Measurements from ENCODE around the gene PDHX.

The PDHX gene

DNA sequence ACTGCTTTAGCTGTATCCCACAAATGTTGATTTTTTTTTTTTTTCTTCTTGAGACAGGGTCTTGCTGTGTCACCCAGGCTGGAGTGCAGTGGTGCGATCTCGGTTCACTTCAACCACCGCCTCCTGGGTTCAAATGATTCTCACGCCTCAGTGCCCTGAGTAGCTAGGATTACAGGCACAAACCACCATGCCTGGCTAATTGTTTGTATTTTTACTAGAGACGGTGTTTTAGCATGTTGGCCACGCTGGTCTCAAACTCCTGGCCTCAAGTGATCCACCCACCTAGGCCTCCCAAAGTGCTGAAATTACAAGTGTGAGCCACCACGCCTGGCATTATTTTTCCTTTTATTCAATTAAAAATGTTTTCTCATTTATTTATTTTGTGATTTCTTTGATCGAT, 55.9 kb downstream of the PDHX start (continued):
- TF ChIP-seq, protein P1, sequence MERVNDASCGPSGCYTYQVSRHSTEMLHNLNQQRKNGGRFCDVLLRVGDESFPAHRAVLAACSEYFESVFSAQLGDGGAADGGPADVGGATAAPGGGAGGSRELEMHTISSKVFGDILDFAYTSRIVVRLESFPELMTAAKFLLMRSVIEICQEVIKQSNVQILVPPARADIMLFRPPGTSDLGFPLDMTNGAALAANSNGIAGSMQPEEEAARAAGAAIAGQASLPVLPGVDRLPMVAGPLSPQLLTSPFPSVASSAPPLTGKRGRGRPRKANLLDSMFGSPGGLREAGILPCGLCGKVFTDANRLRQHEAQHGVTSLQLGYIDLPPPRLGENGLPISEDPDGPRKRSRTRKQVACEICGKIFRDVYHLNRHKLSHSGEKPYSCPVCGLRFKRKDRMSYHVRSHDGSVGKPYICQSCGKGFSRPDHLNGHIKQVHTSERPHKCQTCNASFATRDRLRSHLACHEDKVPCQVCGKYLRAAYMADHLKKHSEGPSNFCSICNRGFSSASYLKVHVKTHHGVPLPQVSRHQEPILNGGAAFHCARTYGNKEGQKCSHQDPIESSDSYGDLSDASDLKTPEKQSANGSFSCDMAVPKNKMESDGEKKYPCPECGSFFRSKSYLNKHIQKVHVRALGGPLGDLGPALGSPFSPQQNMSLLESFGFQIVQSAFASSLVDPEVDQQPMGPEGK (CRISPR knock-in tag; IDR thresholded peaks at IDR 0.05; ENCODE audit: borderline replicate concordance): no peak
- no peak for TF ChIP-seq ISL1 (CRISPR knock-in tag; IDR thresholded peaks at IDR 0.05)
- TF ChIP-seq ZC3H10 (CRISPR knock-in tag; IDR thresholded peaks at IDR 0.05): no peak
- TF ChIP-seq, protein P2, sequence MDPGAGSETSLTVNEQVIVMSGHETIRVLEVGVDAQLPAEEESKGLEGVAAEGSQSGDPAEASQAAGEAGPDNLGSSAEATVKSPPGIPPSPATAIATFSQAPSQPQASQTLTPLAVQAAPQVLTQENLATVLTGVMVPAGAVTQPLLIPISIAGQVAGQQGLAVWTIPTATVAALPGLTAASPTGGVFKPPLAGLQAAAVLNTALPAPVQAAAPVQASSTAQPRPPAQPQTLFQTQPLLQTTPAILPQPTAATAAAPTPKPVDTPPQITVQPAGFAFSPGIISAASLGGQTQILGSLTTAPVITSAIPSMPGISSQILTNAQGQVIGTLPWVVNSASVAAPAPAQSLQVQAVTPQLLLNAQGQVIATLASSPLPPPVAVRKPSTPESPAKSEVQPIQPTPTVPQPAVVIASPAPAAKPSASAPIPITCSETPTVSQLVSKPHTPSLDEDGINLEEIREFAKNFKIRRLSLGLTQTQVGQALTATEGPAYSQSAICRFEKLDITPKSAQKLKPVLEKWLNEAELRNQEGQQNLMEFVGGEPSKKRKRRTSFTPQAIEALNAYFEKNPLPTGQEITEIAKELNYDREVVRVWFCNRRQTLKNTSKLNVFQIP (CRISPR knock-in tag; IDR thresholded peaks at IDR 0.05; ENCODE audit: borderline replicate concordance, low read depth): no peak
- no peak for TF ChIP-seq ZFP30 (CRISPR knock-in tag; IDR thresholded peaks at IDR 0.05)
- TF ChIP-seq BACH2 (CRISPR knock-in tag; IDR thresholded peaks at IDR 0.05; ENCODE audit: borderline replicate concordance): no peak
- TF ChIP-seq, protein P3, sequence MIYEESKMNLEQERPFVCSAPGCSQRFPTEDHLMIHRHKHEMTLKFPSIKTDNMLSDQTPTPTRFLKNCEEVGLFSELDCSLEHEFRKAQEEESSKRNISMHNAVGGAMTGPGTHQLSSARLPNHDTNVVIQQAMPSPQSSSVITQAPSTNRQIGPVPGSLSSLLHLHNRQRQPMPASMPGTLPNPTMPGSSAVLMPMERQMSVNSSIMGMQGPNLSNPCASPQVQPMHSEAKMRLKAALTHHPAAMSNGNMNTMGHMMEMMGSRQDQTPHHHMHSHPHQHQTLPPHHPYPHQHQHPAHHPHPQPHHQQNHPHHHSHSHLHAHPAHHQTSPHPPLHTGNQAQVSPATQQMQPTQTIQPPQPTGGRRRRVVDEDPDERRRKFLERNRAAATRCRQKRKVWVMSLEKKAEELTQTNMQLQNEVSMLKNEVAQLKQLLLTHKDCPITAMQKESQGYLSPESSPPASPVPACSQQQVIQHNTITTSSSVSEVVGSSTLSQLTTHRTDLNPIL (CRISPR knock-in tag; IDR thresholded peaks at IDR 0.05; ENCODE audit: low read depth): no peak

DNA sequence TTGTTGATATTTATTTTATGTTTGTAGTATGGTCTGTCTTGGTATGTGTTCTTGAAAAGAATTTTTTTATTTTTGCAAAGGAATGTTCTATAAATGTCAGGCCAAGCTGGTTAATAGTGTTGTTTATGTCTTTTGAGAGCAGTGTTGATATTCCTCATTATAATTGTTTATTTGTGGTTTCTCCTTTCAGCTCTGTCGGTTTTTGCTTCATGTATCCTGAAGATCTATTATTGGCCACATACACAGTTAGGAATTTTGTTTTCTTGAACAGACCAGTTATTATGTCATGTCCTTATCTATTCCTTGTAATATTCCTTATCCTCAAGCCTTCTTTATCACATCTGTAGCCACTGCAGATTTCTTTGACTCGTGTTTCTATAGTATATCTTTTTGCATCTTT, 56.5 kb downstream of the PDHX start:
- no peak for ATAC-seq
- TF ChIP-seq ZFP3 (CRISPR knock-in tag; IDR thresholded peaks at IDR 0.05): no peak
- TF ChIP-seq ZNF565 (CRISPR knock-in tag; conservative IDR thresholded peaks at IDR 0.05; ENCODE audit: low read depth): no peak
- TF ChIP-seq ZNF8 (CRISPR knock-in tag; IDR thresholded peaks at IDR 0.05): no peak
- TF ChIP-seq OSR1 (CRISPR knock-in tag; IDR thresholded peaks at IDR 0.05): no peak
- TF ChIP-seq ARNTL (CRISPR knock-in tag; IDR thresholded peaks at IDR 0.05; ENCODE audit: borderline replicate concordance, low read depth): no peak
- no peak for TF ChIP-seq PPARA (CRISPR knock-in tag; IDR thresholded peaks at IDR 0.05; ENCODE audit: borderline replicate concordance)
- no peak for TF ChIP-seq ESRRG (CRISPR knock-in tag; IDR thresholded peaks at IDR 0.05)
- TF ChIP-seq, protein P2 (CRISPR knock-in tag; IDR thresholded peaks at IDR 0.05; ENCODE audit: borderline replicate concordance, low read depth): no peak
- TF ChIP-seq, protein P4, sequence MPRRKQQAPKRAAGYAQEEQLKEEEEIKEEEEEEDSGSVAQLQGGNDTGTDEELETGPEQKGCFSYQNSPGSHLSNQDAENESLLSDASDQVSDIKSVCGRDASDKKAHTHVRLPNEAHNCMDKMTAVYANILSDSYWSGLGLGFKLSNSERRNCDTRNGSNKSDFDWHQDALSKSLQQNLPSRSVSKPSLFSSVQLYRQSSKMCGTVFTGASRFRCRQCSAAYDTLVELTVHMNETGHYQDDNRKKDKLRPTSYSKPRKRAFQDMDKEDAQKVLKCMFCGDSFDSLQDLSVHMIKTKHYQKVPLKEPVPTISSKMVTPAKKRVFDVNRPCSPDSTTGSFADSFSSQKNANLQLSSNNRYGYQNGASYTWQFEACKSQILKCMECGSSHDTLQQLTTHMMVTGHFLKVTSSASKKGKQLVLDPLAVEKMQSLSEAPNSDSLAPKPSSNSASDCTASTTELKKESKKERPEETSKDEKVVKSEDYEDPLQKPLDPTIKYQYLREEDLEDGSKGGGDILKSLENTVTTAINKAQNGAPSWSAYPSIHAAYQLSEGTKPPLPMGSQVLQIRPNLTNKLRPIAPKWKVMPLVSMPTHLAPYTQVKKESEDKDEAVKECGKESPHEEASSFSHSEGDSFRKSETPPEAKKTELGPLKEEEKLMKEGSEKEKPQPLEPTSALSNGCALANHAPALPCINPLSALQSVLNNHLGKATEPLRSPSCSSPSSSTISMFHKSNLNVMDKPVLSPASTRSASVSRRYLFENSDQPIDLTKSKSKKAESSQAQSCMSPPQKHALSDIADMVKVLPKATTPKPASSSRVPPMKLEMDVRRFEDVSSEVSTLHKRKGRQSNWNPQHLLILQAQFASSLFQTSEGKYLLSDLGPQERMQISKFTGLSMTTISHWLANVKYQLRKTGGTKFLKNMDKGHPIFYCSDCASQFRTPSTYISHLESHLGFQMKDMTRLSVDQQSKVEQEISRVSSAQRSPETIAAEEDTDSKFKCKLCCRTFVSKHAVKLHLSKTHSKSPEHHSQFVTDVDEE (CRISPR knock-in tag; IDR thresholded peaks at IDR 0.05): no peak
- TF ChIP-seq TOX (CRISPR knock-in tag; IDR thresholded peaks at IDR 0.05; ENCODE audit: borderline replicate concordance): no peak
- no peak for TF ChIP-seq ZC3H10 (CRISPR knock-in tag; IDR thresholded peaks at IDR 0.05)
- TF ChIP-seq ISL1 (CRISPR knock-in tag; IDR thresholded peaks at IDR 0.05): no peak
- TF ChIP-seq CSDC2 (CRISPR knock-in tag; IDR thresholded peaks at IDR 0.05): no peak
- no peak for TF ChIP-seq ZFP30 (CRISPR knock-in tag; IDR thresholded peaks at IDR 0.05)
- TF ChIP-seq, protein P1 (CRISPR knock-in tag; IDR thresholded peaks at IDR 0.05; ENCODE audit: borderline replicate concordance): no peak

DNA sequence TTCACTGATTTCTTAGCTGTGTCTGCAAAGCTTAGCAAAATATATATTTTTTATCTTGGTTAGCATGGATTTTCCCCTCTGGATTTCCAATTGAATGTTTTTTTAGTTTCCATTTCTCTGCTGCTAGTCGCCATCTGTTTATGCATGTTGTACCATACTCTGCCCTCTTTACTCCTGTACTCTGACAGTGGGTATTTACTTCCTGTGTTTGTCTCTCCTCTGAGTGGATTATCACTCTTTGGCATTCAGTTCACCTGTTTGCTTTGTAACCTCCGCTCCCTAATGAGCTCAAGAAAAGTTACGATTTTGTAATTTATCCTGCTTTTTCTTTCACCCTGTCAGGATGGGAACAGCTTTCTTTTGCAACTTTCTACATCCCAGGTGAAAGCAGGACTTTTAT, 59.1 kb downstream of the PDHX start:
- no peak for ATAC-seq
- TF ChIP-seq OSR1 (CRISPR knock-in tag; IDR thresholded peaks at IDR 0.05) (no peak), ZNF8 (CRISPR knock-in tag; IDR thresholded peaks at IDR 0.05) (no peak), ZFP30 (CRISPR knock-in tag; IDR thresholded peaks at IDR 0.05) (no peak), ZC3H10 (CRISPR knock-in tag; IDR thresholded peaks at IDR 0.05) (no peak), CSDC2 (CRISPR knock-in tag; IDR thresholded peaks at IDR 0.05) (no peak), ZNF565 (CRISPR knock-in tag; conservative IDR thresholded peaks at IDR 0.05; ENCODE audit: low read depth) (no peak), ISL1 (CRISPR knock-in tag; IDR thresholded peaks at IDR 0.05) (no peak)
- TF ChIP-seq, protein P3 (CRISPR knock-in tag; IDR thresholded peaks at IDR 0.05; ENCODE audit: low read depth): no peak
- TF ChIP-seq, protein P5, sequence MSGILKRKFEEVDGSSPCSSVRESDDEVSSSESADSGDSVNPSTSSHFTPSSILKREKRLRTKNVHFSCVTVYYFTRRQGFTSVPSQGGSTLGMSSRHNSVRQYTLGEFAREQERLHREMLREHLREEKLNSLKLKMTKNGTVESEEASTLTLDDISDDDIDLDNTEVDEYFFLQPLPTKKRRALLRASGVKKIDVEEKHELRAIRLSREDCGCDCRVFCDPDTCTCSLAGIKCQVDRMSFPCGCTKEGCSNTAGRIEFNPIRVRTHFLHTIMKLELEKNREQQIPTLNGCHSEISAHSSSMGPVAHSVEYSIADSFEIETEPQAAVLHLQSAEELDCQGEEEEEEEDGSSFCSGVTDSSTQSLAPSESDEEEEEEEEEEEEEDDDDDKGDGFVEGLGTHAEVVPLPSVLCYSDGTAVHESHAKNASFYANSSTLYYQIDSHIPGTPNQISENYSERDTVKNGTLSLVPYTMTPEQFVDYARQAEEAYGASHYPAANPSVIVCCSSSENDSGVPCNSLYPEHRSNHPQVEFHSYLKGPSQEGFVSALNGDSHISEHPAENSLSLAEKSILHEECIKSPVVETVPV (CRISPR knock-in tag; IDR thresholded peaks at IDR 0.05): no peak
- TF ChIP-seq, protein P2 (CRISPR knock-in tag; IDR thresholded peaks at IDR 0.05; ENCODE audit: borderline replicate concordance, low read depth): no peak
